ENCODE results near the gene GJB6. TPM values are rescaled to one million over a fixed set of nuclear protein-coding genes. Genes with fewer than 3 reads are reported as not detected.

The GJB6 gene
- total and polyA plus RNA-seq, 2 experiments from 2014 or later: not detected

GRCh38 chr13:20227730-20228129, 4.4 kb downstream of the GJB6 start (continued):
- TF ChIP-seq EZH2phosphoT487 (IDR thresholded peaks at IDR 0.05; ENCODE audit: unreplicated experiment): no peak
- TF ChIP-seq, protein P1, sequence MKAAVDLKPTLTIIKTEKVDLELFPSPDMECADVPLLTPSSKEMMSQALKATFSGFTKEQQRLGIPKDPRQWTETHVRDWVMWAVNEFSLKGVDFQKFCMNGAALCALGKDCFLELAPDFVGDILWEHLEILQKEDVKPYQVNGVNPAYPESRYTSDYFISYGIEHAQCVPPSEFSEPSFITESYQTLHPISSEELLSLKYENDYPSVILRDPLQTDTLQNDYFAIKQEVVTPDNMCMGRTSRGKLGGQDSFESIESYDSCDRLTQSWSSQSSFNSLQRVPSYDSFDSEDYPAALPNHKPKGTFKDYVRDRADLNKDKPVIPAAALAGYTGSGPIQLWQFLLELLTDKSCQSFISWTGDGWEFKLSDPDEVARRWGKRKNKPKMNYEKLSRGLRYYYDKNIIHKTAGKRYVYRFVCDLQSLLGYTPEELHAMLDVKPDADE (IDR thresholded peaks at IDR 0.05): no peak
- TF ChIP-seq REST (IDR thresholded peaks at IDR 0.05; ENCODE audit: unreplicated experiment): no peak

DNA sequence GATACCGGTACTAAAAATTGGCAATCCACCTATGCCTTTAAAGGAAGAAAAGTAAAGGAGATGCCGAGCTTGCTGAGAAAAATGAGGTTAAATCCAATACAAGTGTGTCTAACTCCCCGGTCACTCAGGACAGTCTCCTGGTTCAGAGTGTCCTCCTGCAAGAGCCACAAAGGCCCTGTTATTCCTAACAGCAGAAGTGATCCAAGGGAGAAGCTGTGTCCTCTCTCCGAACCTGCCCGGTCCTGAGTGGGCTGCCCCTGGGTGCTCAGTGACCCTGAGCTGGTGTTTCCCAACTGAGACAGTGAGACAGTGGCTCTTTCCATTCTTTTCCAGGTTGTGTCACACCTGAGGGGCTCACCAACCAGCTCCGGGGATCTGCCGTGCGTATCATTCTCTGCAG, 4.8 kb downstream of the GJB6 start:
- Mint-ChIP-seq H3K27ac (no peak overlapping the region), H3K4me1 (peaks cover 11% of the 10 kb centered on the region), H3K4me3 (no peak overlapping the region), H3K27me3 (ENCODE audit: insufficient read depth, low read depth, poor library complexity) (peaks cover 29% of the 10 kb centered on the region), H3K9me3 (no peaks in the 10 kb centered on the region), H3K36me3 (ENCODE audit: low read depth) (no peaks in the 10 kb centered on the region)
- Histone ChIP-seq H3K36me3 (ENCODE audit: insufficient read depth) (no peaks in the 10 kb centered on the region), H3K9me2 (ENCODE audit: insufficient read depth) (no peaks in the 10 kb centered on the region), H3K27me3 (ENCODE audit: insufficient read depth) (peaks cover 46% of the 10 kb centered on the region), H3K4me3 (no peak overlapping the region), H3K27ac (ENCODE audit: low read depth) (no peak overlapping the region), H3K4me1 (ENCODE audit: insufficient read depth) (peaks cover 9% of the 10 kb centered on the region; the same call in 1 of the 2 replicates), H3K79me2 (replicated peaks; ENCODE audit: insufficient read depth) (no peaks in the 10 kb centered on the region), H3K4me2 (no peak overlapping the region), H3F3A (replicated peaks; ENCODE audit: low read depth) (no peaks in the 10 kb centered on the region), H4K20me1 (replicated peaks; ENCODE audit: insufficient read depth) (0 out of 2 replicates have a peak, but pooled peaks cover 5% of the 10 kb centered on the region), H2AFZ (no peak overlapping the region)
- ATAC-seq (no peak), DNase-seq (ENCODE audit: low spot score) (no peak)
- TF ChIP-seq, protein P2, sequence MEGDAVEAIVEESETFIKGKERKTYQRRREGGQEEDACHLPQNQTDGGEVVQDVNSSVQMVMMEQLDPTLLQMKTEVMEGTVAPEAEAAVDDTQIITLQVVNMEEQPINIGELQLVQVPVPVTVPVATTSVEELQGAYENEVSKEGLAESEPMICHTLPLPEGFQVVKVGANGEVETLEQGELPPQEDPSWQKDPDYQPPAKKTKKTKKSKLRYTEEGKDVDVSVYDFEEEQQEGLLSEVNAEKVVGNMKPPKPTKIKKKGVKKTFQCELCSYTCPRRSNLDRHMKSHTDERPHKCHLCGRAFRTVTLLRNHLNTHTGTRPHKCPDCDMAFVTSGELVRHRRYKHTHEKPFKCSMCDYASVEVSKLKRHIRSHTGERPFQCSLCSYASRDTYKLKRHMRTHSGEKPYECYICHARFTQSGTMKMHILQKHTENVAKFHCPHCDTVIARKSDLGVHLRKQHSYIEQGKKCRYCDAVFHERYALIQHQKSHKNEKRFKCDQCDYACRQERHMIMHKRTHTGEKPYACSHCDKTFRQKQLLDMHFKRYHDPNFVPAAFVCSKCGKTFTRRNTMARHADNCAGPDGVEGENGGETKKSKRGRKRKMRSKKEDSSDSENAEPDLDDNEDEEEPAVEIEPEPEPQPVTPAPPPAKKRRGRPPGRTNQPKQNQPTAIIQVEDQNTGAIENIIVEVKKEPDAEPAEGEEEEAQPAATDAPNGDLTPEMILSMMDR (conservative IDR thresholded peaks at IDR 0.05; ENCODE audit: low read depth in 2 of 2): no peak
- TF ChIP-seq EZH2 (IDR thresholded peaks at IDR 0.05; ENCODE audit: low read depth, unreplicated experiment): no peak
- TF ChIP-seq JUNB (IDR thresholded peaks at IDR 0.05; ENCODE audit: unreplicated experiment): no peak
- TF ChIP-seq EZH2phosphoT487 (IDR thresholded peaks at IDR 0.05; ENCODE audit: unreplicated experiment): no peak
- no peak for TF ChIP-seq CREB1 (CRISPR knock-in tag; IDR thresholded peaks at IDR 0.05; ENCODE audit: low read depth)
- TF ChIP-seq, protein P1 (IDR thresholded peaks at IDR 0.05): no peak
- TF ChIP-seq ZNF114 (CRISPR knock-in tag; IDR thresholded peaks at IDR 0.05): no peak
- TF ChIP-seq REST (IDR thresholded peaks at IDR 0.05; ENCODE audit: unreplicated experiment): no peak
- TF ChIP-seq STAT1 (IDR thresholded peaks at IDR 0.05; ENCODE audit: unreplicated experiment): no peak
- TF ChIP-seq ZNF331 (CRISPR knock-in tag; IDR thresholded peaks at IDR 0.05; ENCODE audit: low read depth): no peak
